GM12801 (cell line): ENCODE data around the gene HARS1.

ENCODE experiments used
- TF ChIP-seq, protein P1 (sequence below): IDR thresholded peaks from one replicate; pipeline ENCODE4 v1.5.1; 2011; ENCODE audit warnings: control low read depth; ENCODE audit not compliant: insufficient read length; ENCODE audit errors: extremely low read depth

HARS1 gene

DNA sequence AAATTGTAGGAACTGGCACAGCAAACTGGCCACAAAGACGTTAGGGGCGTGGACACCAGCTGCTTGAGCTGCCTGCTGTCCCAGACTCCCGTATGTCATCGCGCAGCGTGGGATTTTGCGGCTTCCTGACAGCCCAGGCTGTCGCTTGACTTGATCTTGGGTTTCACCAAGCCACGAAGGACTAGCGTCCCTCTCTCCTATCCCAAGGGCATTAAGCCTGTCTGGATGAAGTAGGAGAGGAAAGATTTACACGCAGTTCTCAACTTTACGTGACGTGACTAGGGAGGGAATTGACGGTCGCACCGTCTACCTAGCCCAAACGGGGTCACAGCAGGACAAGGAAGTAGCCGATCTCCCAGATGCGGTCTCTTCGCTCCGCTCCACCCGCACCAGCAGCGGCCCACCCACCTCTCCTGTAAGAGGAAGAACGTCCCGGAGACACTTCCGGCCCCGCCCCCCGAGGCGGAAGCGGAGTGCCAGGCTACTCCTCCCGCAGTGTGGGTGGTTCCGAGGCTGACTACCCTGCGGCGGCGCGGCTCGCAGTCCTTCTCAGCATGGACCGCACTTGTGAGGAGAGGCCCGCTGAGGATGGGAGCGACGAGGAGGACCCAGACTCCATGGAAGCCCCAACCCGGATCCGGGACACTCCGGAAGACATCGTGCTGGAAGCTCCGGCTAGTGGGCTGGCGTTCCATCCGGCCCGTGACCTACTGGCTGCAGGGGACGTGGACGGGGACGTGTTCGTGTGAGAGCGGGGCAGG lies 26.6 kb downstream of the HARS1 start, which contains the start of gene WDR55:
Gene WDR55, plus strand, starts transcription at position 546 of the 761 bp plus-strand sequence. Its CDS starts 9 bp downstream, at position 555.
- TF ChIP-seq, protein P1, sequence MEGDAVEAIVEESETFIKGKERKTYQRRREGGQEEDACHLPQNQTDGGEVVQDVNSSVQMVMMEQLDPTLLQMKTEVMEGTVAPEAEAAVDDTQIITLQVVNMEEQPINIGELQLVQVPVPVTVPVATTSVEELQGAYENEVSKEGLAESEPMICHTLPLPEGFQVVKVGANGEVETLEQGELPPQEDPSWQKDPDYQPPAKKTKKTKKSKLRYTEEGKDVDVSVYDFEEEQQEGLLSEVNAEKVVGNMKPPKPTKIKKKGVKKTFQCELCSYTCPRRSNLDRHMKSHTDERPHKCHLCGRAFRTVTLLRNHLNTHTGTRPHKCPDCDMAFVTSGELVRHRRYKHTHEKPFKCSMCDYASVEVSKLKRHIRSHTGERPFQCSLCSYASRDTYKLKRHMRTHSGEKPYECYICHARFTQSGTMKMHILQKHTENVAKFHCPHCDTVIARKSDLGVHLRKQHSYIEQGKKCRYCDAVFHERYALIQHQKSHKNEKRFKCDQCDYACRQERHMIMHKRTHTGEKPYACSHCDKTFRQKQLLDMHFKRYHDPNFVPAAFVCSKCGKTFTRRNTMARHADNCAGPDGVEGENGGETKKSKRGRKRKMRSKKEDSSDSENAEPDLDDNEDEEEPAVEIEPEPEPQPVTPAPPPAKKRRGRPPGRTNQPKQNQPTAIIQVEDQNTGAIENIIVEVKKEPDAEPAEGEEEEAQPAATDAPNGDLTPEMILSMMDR, result no peak

DNA sequence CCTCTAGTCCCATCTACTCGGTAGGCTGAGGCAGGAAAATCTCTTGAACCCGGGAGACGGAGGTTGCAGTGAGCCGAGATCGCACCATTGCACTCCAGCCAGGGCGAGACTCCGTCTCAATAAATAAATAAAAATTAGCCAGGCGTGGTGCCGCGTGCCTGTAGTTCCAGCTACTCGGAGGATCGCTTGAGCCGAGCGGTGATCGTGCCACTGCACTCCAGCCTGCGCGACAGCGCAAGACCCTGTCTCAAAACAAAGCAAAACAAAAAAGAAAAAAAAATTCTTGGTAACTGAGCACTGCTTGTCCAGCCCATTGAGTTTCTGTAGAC lies 27.2 kb downstream of the HARS1 start:
- TF ChIP-seq, protein P1, result no peak

- TF ChIP-seq, protein P1, result no peak
These were observed 32.3 kb downstream of the HARS1 start for GRCh38 chr5:140658870-140659269.

- TF ChIP-seq, protein P1, result no peak
These were observed 44.1 kb downstream of the HARS1 start for GRCh38 chr5:140647042-140647419.

DNA sequence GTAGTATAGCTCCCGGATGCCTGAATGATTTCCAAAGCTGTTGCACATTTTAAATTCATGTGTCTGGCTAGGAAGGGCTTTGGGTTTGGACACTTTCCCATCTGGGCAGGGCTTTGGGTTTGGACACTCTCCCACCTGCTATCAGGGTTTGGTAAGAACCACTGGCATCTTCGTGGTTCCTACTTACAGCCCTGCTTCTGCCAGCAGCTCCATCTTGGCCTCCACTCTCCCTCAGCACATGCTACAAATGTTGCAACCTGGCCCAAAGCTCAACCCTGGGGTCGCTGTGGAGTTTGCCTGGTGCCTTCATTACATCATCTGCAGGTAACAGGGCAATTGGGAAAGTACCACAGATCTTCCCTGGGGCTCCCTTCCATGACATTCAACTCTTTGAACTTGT lies 48.5 kb downstream of the HARS1 start:
- TF ChIP-seq, protein P1, result no peak

- TF ChIP-seq, protein P1, result no peak
These were observed 49.5 kb downstream of the HARS1 start for GRCh38 chr5:140641716-140642115.

DNA sequence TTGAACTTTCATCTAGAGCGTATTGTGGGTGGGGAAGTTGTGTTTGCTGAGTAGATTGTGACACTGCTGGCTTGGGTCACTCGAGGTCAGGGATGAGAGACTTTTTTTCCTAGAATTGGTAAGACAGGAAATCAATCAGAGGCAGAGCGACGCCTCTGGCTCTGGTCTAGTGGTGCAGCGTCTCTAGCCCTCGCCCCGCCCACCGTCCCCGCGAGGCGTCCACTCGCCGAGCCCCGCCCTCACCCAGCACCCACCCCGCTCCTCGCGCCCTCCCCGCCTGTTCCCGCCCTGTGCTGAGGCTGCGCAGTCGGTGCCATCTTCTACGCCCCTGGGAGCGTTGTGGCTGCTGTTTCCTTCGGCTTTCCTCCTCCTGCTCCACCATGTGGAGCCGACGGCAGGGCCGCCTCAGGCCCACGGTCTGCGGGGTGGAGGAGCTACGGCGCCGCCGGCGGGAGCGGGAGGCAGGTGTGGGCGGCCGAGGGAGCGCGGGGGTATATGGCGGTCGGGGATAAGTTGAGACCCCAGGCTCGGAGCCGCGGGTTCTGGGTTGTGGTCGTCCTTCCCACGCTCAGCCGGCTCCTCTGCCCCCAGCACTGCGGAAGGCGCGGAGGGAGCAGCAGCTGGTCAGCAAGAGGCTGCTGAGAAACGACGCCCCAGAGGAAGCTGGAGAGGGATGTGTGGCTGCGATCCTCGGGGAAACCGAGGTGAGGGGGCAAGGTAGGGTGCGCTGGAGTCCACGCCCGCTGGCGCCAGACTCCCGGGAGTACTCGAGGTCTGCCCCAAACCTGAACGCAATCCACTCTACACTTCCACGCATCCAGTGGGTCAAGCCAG lies 51.8 kb downstream of the HARS1 start, which contains the start of gene TMCO6:
Gene TMCO6, plus strand, starts transcription at position 304 of the 834 bp plus-strand sequence. Its CDS starts 77 bp downstream, at position 381.
- TF ChIP-seq, protein P1, result no peak
